Stimulated activated naive B cell treated with anti-CD40 and anti-IgM and Interleukin-4, amounts not matched to agents 10 μg/mL and 1 μg/mL and 100 μg/mL, for 72 hours (primary cell): ENCODE results near the gene MRTFA.

Source experiments
- ATAC-seq, 2 donors: fragments of 150-1000 bp; cut with Tn5 transposase; replicated peaks; 2 replicates each; pipeline ENCODE4 v1.10.0; 2021; ENCODE audit warnings: moderate library complexity in 1 of 2
- DNase-seq: peaks from one replicate; pipeline ENCODE4 v3.0.0; 2021
- H3K27ac Mint-ChIP-seq: one replicate; pipeline ENCODE4 v1.8.0; 2022; ENCODE audit warnings: mild to moderate bottlenecking, mixed read lengths
- H3K27me3 Mint-ChIP-seq, 2 donors: one replicate each; pipeline ENCODE4 v1.8.0; 2022; ENCODE audit warnings: mixed read lengths in 2 of 2
- H3K36me3 Mint-ChIP-seq, 2 donors: one replicate each; pipeline ENCODE4 v1.8.0; 2022; ENCODE audit warnings: mixed read lengths in 2 of 2, mild to moderate bottlenecking in 1 of 2
- H3K4me1 Mint-ChIP-seq, 2 donors: one replicate each; pipeline ENCODE4 v1.8.0; 2022; ENCODE audit warnings: mixed read lengths in 2 of 2, mild to moderate bottlenecking in 1 of 2
- H3K4me3 Mint-ChIP-seq, 2 donors: one replicate each; pipeline ENCODE4 v1.8.0; 2022; ENCODE audit warnings: mild to moderate bottlenecking in 2 of 2, mixed read lengths in 2 of 2, moderate library complexity in 1 of 2
- H3K9me3 Mint-ChIP-seq, 2 donors: one replicate each; pipeline ENCODE4 v1.8.0; 2022; ENCODE audit warnings: mixed read lengths in 2 of 2, mild to moderate bottlenecking in 1 of 2

The MRTFA gene

DNA sequence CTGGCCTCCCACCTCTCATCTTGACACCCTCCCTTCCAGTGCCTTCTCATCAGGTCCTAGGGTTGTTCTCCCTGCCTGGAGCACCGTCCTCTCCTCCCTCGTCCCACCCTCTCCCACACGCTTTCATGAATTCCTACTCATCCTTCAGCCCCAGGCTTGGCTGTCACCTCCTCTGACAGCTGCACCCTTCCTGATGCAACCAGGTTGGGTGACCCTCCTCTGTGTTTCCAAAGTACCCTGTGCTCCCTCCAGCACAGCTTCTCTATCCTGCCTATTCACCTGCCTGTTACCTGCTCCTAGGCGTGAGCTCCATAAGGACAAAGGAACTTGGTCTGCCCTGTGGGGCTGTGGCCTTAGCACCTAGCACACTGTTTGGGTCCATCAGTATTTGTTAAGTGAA, 207.7 kb downstream of the MRTFA start:
- no peak for DNase-seq
- no peak overlapping the region for H3K4me3 Mint-ChIP-seq
- peaks cover 34 to 63% of the 10 kb centered on the region in 2 donors for H3K4me1 Mint-ChIP-seq
- peak overlapping the region; percentile 76 for H3K27ac Mint-ChIP-seq
- no peaks in the 10 kb centered on the region for H3K27me3 Mint-ChIP-seq
- ATAC-seq = no peak
- H3K36me3 Mint-ChIP-seq = peaks cover 49 to 69% of the 10 kb centered on the region in 2 donors
- no peaks in the 10 kb centered on the region for H3K9me3 Mint-ChIP-seq

- no peak overlapping the region for H3K4me3 Mint-ChIP-seq
- H3K9me3 Mint-ChIP-seq = no peaks in the 10 kb centered on the region
- DNase-seq (no peak), ATAC-seq (no peak)
- peaks cover 64 to 80% of the 10 kb centered on the region in 2 donors for H3K36me3 Mint-ChIP-seq
- H3K27me3 Mint-ChIP-seq = no peaks in the 10 kb centered on the region
- peaks cover 34 to 59% of the 10 kb centered on the region in 2 donors for H3K4me1 Mint-ChIP-seq
- no peak overlapping the region for H3K27ac Mint-ChIP-seq
Observed at GRCh38 chr22:40426594-40427333, 209.8 kb downstream of the MRTFA start.

DNA sequence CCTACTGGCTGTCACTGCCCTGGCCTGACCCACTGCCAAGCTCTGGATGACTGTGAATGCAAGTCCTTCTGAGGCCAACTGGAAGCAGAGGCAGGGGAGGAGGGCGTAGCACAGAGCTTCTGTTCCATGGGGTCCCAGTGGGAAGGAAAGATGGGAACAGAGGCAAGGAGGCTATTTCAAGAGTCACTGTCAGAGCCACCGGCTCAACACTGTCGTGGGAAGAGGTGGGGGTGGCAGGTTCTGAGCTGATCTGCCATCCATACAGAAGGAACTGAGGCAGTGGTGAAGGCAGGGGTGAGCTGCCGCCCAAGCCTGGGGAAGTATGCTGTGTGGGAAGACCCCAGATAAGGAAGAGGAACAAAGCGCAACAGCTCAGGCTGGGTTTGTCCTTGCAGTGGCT, 211.4 kb downstream of the MRTFA start:
- Mint-ChIP-seq H3K36me3 (peaks cover 60 to 79% of the 10 kb centered on the region in 2 donors), H3K27me3 (no peaks in the 10 kb centered on the region), H3K27ac (peak overlapping the region; percentile 21), H3K4me1 (peaks cover 30 to 50% of the 10 kb centered on the region in 2 donors), H3K4me3 (no peak overlapping the region), H3K9me3 (no peaks in the 10 kb centered on the region)
- no peak for ATAC-seq
- no peak for DNase-seq

GRCh38 chr22:40423882-40424640, 212.5 kb downstream of the MRTFA start:
- Mint-ChIP-seq H3K4me1 (peaks cover 32 to 49% of the 10 kb centered on the region in 2 donors), H3K4me3 (no peak overlapping the region), H3K27ac (peak overlapping the region; percentile 75), H3K27me3 (no peaks in the 10 kb centered on the region), H3K36me3 (peaks cover 52 to 78% of the 10 kb centered on the region in 2 donors), H3K9me3 (no peaks in the 10 kb centered on the region)
- ATAC-seq (no peak), DNase-seq (no peak)

- Mint-ChIP-seq H3K4me1 (peaks cover 30 to 46% of the 10 kb centered on the region in 2 donors), H3K9me3 (no peaks in the 10 kb centered on the region), H3K27ac (peak overlapping the region; percentile 75), H3K36me3 (peaks cover 45 to 73% of the 10 kb centered on the region in 2 donors), H3K27me3 (no peaks in the 10 kb centered on the region), H3K4me3 (peak overlapping the region in 1 of 2 donors; percentile 17)
- ATAC-seq (no peak), DNase-seq (no peak)
Observed at GRCh38 chr22:40423310-40423688, 213.2 kb downstream of the MRTFA start.

DNA sequence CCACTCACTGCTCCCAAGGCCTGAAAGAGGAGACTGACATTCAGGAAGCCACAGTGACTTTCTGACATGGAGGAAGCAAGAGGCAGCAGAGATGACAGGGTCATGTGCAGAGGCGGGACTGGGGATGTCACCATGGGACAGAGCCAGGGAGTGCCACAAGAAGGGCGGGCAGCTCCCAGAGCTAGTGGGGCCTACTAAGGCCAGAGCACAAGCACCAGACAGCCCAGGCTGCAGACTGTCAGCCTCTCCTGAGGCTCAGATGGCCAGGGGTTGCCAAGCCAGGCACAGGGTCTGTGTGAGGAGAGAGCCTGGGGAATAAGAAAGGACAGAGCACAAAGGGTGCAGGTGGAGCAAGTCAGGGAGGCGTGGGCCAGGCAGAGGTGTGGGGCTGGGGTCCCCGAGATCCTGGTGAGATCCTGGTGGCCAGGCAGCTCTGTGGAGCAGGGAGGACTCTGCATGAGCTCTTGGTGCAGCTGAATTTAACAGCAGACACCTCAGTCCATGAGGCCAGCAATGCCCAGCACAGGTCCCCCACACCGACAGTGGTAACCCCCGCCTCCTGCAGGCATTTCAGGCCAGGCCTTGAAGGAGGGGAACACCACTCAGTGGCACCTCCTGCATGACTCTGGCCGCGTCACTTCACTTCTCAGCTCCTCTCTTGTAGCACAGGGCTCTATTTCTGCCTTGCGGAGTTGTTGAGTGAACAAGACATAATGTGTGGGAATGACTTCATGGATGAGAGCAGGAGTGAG, 213.8 kb downstream of the MRTFA start:
- peak overlapping the region; percentile 77 for H3K27ac Mint-ChIP-seq
- H3K4me3 Mint-ChIP-seq = no peak overlapping the region
- no peaks in the 10 kb centered on the region for H3K9me3 Mint-ChIP-seq
- no peaks in the 10 kb centered on the region for H3K27me3 Mint-ChIP-seq
- H3K36me3 Mint-ChIP-seq = peaks cover 44 to 76% of the 10 kb centered on the region in 2 donors
- DNase-seq (no peak), ATAC-seq (no peak)
- H3K4me1 Mint-ChIP-seq = peaks cover 35 to 52% of the 10 kb centered on the region in 2 donors

- Mint-ChIP-seq H3K27ac (peak overlapping the region; percentile 77), H3K4me1 (peaks cover 36 to 53% of the 10 kb centered on the region in 2 donors), H3K36me3 (peaks cover 46 to 69% of the 10 kb centered on the region in 2 donors), H3K4me3 (no peak overlapping the region), H3K27me3 (no peaks in the 10 kb centered on the region), H3K9me3 (no peaks in the 10 kb centered on the region)
- DNase-seq = no peak
- no peak for ATAC-seq
Observed at GRCh38 chr22:40421941-40422340, 214.6 kb downstream of the MRTFA start.

GRCh38 chr22:40421082-40421350, 215.5 kb downstream of the MRTFA start:
- no peak overlapping the region for H3K27ac Mint-ChIP-seq
- ATAC-seq = no peak

DNA sequence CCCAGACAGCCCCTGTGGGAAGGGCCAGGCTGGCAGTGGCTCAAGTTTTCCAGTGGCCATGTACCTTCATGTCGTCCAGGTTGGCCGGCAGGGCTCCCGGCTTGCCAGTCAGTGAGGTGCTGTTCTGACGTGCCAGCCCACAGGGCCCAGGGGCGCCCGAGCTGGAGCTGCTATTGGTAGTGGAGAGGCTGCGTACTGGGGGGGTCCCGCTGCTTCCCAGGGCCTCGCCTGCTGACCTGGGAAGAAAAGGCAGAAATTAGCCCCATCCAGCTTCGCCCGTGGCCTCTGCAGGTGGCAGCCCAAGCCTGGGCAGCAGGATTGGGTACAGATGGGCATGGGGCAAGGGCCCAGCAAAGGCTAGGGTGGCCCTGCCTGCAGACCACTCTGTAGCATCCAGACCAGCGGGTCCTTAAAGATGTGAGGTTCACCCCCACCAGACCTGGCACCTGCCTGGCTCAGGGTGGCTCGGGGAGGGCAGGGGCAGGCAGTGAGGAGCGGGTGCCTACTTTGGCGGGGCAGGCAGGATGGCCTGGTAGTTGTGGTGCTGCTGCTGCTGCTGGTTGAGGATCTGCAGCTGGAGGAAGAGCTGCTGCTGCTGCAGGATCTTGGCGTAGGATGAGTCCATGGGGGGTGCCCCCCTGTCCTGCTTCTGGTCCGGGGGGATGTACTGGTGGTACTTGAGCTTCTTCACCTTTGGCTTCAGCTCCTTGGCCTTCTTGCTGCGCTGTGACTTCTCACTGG, 216.0 kb downstream of the MRTFA start:
- peaks cover 44 to 57% of the 10 kb centered on the region in 2 donors for H3K4me1 Mint-ChIP-seq
- no peaks in the 10 kb centered on the region for H3K27me3 Mint-ChIP-seq
- H3K27ac Mint-ChIP-seq = no peak overlapping the region
- H3K9me3 Mint-ChIP-seq = no peaks in the 10 kb centered on the region
- no peak for DNase-seq
- H3K36me3 Mint-ChIP-seq = peaks cover 50 to 68% of the 10 kb centered on the region in 2 donors
- H3K4me3 Mint-ChIP-seq = no peak overlapping the region
- ATAC-seq = no peak

More at GRCh38 chr22:40421082-40421350, 215.5 kb downstream of the MRTFA start:
- H3K9me3 Mint-ChIP-seq = no peaks in the 10 kb centered on the region
- H3K27me3 Mint-ChIP-seq = no peaks in the 10 kb centered on the region
- peaks cover 45 to 68% of the 10 kb centered on the region in 2 donors for H3K36me3 Mint-ChIP-seq
- peaks cover 40 to 53% of the 10 kb centered on the region in 2 donors for H3K4me1 Mint-ChIP-seq
- H3K4me3 Mint-ChIP-seq = no peak overlapping the region
- no peak for DNase-seq

GRCh38 chr22:40419718-40420117, 216.8 kb downstream of the MRTFA start:
- no peaks in the 10 kb centered on the region for H3K27me3 Mint-ChIP-seq
- no peak for ATAC-seq
- H3K36me3 Mint-ChIP-seq = peaks cover 50 to 69% of the 10 kb centered on the region in 2 donors
- no peaks in the 10 kb centered on the region for H3K9me3 Mint-ChIP-seq
- peak overlapping the region; percentile 74 for H3K27ac Mint-ChIP-seq
- DNase-seq = no peak
- H3K4me1 Mint-ChIP-seq = peaks cover 51 to 59% of the 10 kb centered on the region in 2 donors
- no peak overlapping the region for H3K4me3 Mint-ChIP-seq

DNA sequence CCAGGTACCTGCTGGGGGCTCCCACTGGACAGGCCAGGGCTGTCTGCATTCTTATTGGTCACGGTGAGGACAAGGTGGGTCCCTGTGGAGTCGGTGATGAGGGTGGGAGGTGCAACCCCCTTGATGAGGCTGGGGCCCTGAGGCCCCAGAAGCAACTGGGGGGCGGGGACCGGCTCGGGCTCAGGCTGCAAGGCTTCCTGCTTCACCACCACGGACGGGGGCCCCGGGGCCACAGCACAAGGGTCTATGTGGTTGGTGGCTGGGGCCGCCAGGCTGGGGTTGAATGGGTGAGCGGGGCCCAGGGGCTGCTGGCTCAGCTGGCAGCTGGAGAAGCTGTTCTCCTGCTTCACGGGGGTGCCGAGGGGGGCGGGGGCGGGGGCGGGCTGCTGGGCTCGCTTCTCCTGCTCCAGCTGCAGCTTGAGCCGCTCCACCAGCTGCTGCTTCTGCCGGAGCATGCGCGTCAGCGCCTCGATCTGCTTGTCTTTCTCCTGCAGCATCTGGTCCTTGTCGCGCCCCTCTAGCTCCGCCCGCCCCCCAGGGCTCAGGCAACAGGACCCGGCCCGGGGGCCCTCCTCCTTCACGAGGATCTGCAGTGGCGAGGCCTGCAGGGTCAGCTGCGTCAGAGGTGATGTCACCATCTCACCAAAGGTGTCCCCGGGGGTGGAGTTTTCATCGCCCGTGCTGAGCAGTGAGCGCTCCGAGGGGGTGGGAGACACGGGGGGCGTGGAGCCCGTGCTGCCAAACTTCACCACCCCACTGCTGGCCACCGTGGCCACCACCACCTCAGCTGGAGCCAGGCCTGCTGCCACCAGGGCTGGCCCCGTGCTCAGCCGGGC, 217.9 kb downstream of the MRTFA start:
- H3K27ac Mint-ChIP-seq = peak overlapping the region; percentile 52
- no peak for DNase-seq
- ATAC-seq = peak in 1 of 2 donors; percentile 14
- peak overlapping the region in 1 of 2 donors; percentile 13 for H3K4me3 Mint-ChIP-seq
- peaks cover 55 to 73% of the 10 kb centered on the region in 2 donors for H3K36me3 Mint-ChIP-seq
- peaks cover 60 to 68% of the 10 kb centered on the region in 2 donors for H3K4me1 Mint-ChIP-seq
- H3K27me3 Mint-ChIP-seq = no peaks in the 10 kb centered on the region
- no peaks in the 10 kb centered on the region for H3K9me3 Mint-ChIP-seq

DNA sequence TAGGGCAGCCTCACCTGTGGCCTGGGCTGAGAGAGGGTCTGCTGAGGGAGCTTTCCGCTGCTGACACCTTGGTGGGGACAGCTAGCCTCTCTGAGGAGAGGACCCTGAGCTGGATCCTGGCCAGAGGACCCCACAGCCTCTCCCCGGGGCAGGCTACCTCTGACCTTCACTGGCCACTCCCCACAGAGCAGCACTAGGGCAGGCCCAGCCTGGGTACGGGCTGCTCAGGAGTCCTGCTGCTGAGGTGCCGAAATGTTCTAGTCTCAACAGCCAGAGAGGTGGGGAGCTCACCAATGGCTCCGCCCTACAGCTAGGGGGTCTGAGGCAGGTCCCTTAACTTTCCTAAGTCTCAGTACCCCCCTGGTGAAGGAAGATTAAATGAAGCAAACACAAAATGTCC, 218.6 kb downstream of the MRTFA start:
- peaks cover 51 to 67% of the 10 kb centered on the region in 2 donors for H3K36me3 Mint-ChIP-seq

GRCh38 chr22:40417041-40417440, 219.5 kb downstream of the MRTFA start:
- Mint-ChIP-seq H3K4me1 (peaks cover 53 to 67% of the 10 kb centered on the region in 2 donors), H3K27ac (peak overlapping the region; percentile 95), H3K9me3 (no peaks in the 10 kb centered on the region), H3K27me3 (no peaks in the 10 kb centered on the region), H3K4me3 (no peak overlapping the region), H3K36me3 (peaks cover 48 to 64% of the 10 kb centered on the region in 2 donors)
- DNase-seq (no peak), ATAC-seq (no peak)

More for the DNA sequence above, 218.6 kb downstream of the MRTFA start:
- Mint-ChIP-seq H3K4me3 (peak overlapping the region in 1 of 2 donors; percentile 13), H3K9me3 (no peaks in the 10 kb centered on the region), H3K27ac (peak overlapping the region; percentile 80), H3K27me3 (no peaks in the 10 kb centered on the region), H3K4me1 (peaks cover 56 to 67% of the 10 kb centered on the region in 2 donors)
- no peak for ATAC-seq
- DNase-seq = no peak
